GM23338 (cell line): ENCODE data around the gene GAB2. TPM values are rescaled to one million over a fixed set of nuclear protein-coding genes. Genes with fewer than 3 reads are reported as not detected.

ENCODE experiments used
- ATAC-seq: fragments of 200-7000 bp; cut with Tn5 transposase; 3 replicates; pipeline ENCODE4 v1.9.1; 2020
- DNase-seq: peaks from one replicate; pipeline ENCODE4 v3.0.0-alpha.2; 2015; ENCODE audit warnings: low spot score
- H2AFZ ChIP-seq: fragments of 200-600 bp; sonication (generic); 2 replicates; pipeline ENCODE4 v1.8.0; 2016; ENCODE audit warnings: antibody characterized with exemption, mild to moderate bottlenecking, moderate library complexity
- H3F3A ChIP-seq: fragments of 200-600 bp; sonication (generic); replicated peaks from 2 replicates; pipeline ENCODE4 v1.8.0; 2017; ENCODE audit warnings: antibody characterized with exemption, mixed run types, low read depth
- H3K27ac ChIP-seq: fragments of 200-600 bp; sonication (generic); 2 replicates; pipeline ENCODE4 v1.6.1; 2016; ENCODE audit warnings: low read depth
- H3K27me3 ChIP-seq: fragments of 200-600 bp; sonication (generic); 2 replicates; pipeline ENCODE4 v1.8.0; 2016; ENCODE audit warnings: mild to moderate bottlenecking, mixed run types, moderate library complexity; ENCODE audit not compliant: insufficient read depth
- H3K36me3 ChIP-seq: fragments of 200-600 bp; sonication (generic); 2 replicates; pipeline ENCODE4 v1.8.0; 2016; ENCODE audit warnings: mild to moderate bottlenecking; ENCODE audit not compliant: insufficient read depth
- H3K4me1 ChIP-seq: fragments of 200-600 bp; sonication (generic); 2 replicates; pipeline ENCODE4 v1.8.0; 2016; ENCODE audit warnings: mild to moderate bottlenecking, moderate library complexity; ENCODE audit not compliant: insufficient read depth
- H3K4me2 ChIP-seq: fragments of 200-600 bp; sonication (generic); 2 replicates; pipeline ENCODE4 v1.7.1; 2017; ENCODE audit warnings: mixed run types
- H3K4me3 ChIP-seq: fragments of 200-600 bp; sonication (generic); 2 replicates; pipeline ENCODE4 v1.6.1; 2016; ENCODE audit warnings: mixed run types
- H3K79me2 ChIP-seq: fragments of 200-600 bp; sonication (generic); replicated peaks from 2 replicates; pipeline ENCODE4 v1.8.0; 2017; ENCODE audit warnings: mild to moderate bottlenecking; ENCODE audit not compliant: insufficient read depth
- H3K9me2 ChIP-seq: fragments of 200-600 bp; sonication (generic); 2 replicates; pipeline ENCODE4 v1.8.0; 2017; ENCODE audit not compliant: insufficient read depth
- H4K20me1 ChIP-seq: fragments of 200-600 bp; sonication (generic); replicated peaks from 2 replicates; pipeline ENCODE4 v1.8.0; 2017; ENCODE audit warnings: mild to moderate bottlenecking; ENCODE audit not compliant: insufficient read depth
- H3K27ac Mint-ChIP-seq: 2 replicates; pipeline ENCODE4 v1.8.0; 2020; ENCODE audit warnings: inconsistent platforms, mild to moderate bottlenecking, moderate library complexity, mixed read lengths
- H3K27me3 Mint-ChIP-seq: 3 replicates; pipeline ENCODE4 v1.8.0; 2022; ENCODE audit warnings: low read depth, mild to moderate bottlenecking, moderate library complexity, mixed read lengths, inconsistent platforms; ENCODE audit not compliant: insufficient read depth, poor library complexity
- H3K36me3 Mint-ChIP-seq: 3 replicates; pipeline ENCODE4 v1.8.0; 2021; ENCODE audit warnings: low read depth, mild to moderate bottlenecking, inconsistent platforms, moderate library complexity, mixed read lengths
- H3K4me1 Mint-ChIP-seq: 3 replicates; pipeline ENCODE4 v1.8.0; 2020; ENCODE audit warnings: mild to moderate bottlenecking, inconsistent platforms, mixed read lengths
- H3K4me3 Mint-ChIP-seq: 3 replicates; pipeline ENCODE4 v1.8.0; 2021; ENCODE audit warnings: moderate library complexity, mild to moderate bottlenecking, inconsistent platforms, mixed read lengths
- H3K9me3 Mint-ChIP-seq: 3 replicates; pipeline ENCODE4 v1.8.0; 2020; ENCODE audit warnings: moderate library complexity, mild to moderate bottlenecking, inconsistent platforms, mixed read lengths
- CREB1 ChIP-seq: fragments of 250-450 bp; sonication (Bioruptor Pico); IDR thresholded peaks from 2 replicates; pipeline ENCODE4 v1.5.0; 2020; ENCODE audit warnings: low read depth, mild to moderate bottlenecking, moderate library complexity
- EZH2 ChIP-seq: fragments of 200-600 bp; sonication (generic); IDR thresholded peaks from one replicate; pipeline ENCODE4 v1.8.0; 2017; ENCODE audit warnings: antibody characterized with exemption, mild to moderate bottlenecking, low read depth; ENCODE audit not compliant: unreplicated experiment
- EZH2phosphoT487 ChIP-seq: fragments of 200-600 bp; sonication (generic); IDR thresholded peaks from one replicate; pipeline ENCODE4 v1.8.1; 2018; ENCODE audit warnings: antibody characterized with exemption; ENCODE audit not compliant: unreplicated experiment
- JUNB ChIP-seq: IDR thresholded peaks from one replicate; pipeline ENCODE4 v1.6.1; 2016; ENCODE audit warnings: antibody characterized with exemption; ENCODE audit not compliant: unreplicated experiment
- POLR2AphosphoS5 ChIP-seq: IDR thresholded peaks from 2 replicates; pipeline ENCODE4 v1.6.1; 2016; ENCODE audit warnings: antibody characterized with exemption, low read depth
- REST ChIP-seq: IDR thresholded peaks from one replicate; pipeline ENCODE4 v1.6.1; 2018; ENCODE audit warnings: antibody characterized with exemption; ENCODE audit not compliant: unreplicated experiment
- STAT1 ChIP-seq: IDR thresholded peaks from one replicate; pipeline ENCODE4 v1.6.1; 2016; ENCODE audit warnings: antibody characterized with exemption; ENCODE audit not compliant: unreplicated experiment
- ZNF114 ChIP-seq: fragments of 250-450 bp; sonication (Bioruptor Pico); IDR thresholded peaks from 2 replicates; pipeline ENCODE4 v1.5.0; 2020; ENCODE audit warnings: mild to moderate bottlenecking, moderate library complexity
- ZNF331 ChIP-seq: fragments of 250-450 bp; sonication (Bioruptor Pico); IDR thresholded peaks from 2 replicates; pipeline ENCODE4 v1.5.0; 2020; ENCODE audit warnings: low read depth, mild to moderate bottlenecking, moderate library complexity
- polyA plus RNA-seq: library from polyadenylated mRNA; unstranded; fragments of >200 nt; fragmentation: Nextera tagmentation; extraction: Ambion mirVana; gene quantifications from 2 replicates; pipeline ENCODE4 v1.2.1, GENCODE V29; 2016
- total RNA-seq: library from RNA; depleted of rRNA; stranded (reverse); fragments of >200 nt; shearing (Covaris generic); gene quantifications from 2 replicates; pipeline ENCODE4 v1.2.3, GENCODE V29; 2014
- TF ChIP-seq, protein P1 (sequence below): IDR thresholded peaks from 2 replicates; pipeline ENCODE4 v1.6.1; 2016; ENCODE audit warnings: antibody characterized with exemption
- TF ChIP-seq, protein P2 (sequence below), 2 experiments: fragments of 200-600 bp in 1 of 2; sonication (generic) in 1 of 2; conservative IDR thresholded peaks; 2 replicates each; pipeline versions ENCODE4 v1.5.1 to v1.6.1; 2016 to 2017; ENCODE audit warnings: antibody characterized with exemption in 2 of 2, low read depth in 2 of 2, mild to moderate bottlenecking in 2 of 2, moderate library complexity in 1 of 2

The GAB2 gene
- total and polyA plus RNA-seq, 2 experiments from 2014 or later, result 2.0 to 10.8 TPM

GRCh38 chr11:78406568-78407196 lies 10.9 kb downstream of the GAB2 start (continued):
- TF ChIP-seq EZH2 (no peak), REST (no peak), ZNF331 (no peak)
- TF ChIP-seq, protein P1, sequence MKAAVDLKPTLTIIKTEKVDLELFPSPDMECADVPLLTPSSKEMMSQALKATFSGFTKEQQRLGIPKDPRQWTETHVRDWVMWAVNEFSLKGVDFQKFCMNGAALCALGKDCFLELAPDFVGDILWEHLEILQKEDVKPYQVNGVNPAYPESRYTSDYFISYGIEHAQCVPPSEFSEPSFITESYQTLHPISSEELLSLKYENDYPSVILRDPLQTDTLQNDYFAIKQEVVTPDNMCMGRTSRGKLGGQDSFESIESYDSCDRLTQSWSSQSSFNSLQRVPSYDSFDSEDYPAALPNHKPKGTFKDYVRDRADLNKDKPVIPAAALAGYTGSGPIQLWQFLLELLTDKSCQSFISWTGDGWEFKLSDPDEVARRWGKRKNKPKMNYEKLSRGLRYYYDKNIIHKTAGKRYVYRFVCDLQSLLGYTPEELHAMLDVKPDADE, result no peak

- peaks cover 13% of the 10 kb centered on the region for H3K9me3 Mint-ChIP-seq
- H3K4me3 Mint-ChIP-seq, result no peak overlapping the region
- Histone ChIP-seq H3K4me3 (no peak overlapping the region), H3K79me2 (peaks cover 7% of the 10 kb centered on the region; the same call in 1 of the 2 replicates), H3K36me3 (no peaks in the 10 kb centered on the region), H3K4me2 (no peak overlapping the region), H3K4me1 (no peaks in the 10 kb centered on the region), H3K27me3 (no peaks in the 10 kb centered on the region), H3F3A (no peaks in the 10 kb centered on the region), H4K20me1 (no peaks in the 10 kb centered on the region; the same call in 1 of the 2 replicates), H3K27ac (no peak overlapping the region), H3K9me2 (no peaks in the 10 kb centered on the region), H2AFZ (no peak overlapping the region)
- H3K27me3 Mint-ChIP-seq, result peaks cover 9% of the 10 kb centered on the region
- no peak for ATAC-seq
- H3K27ac Mint-ChIP-seq, result no peak overlapping the region
- peaks cover 9% of the 10 kb centered on the region for H3K36me3 Mint-ChIP-seq
- H3K4me1 Mint-ChIP-seq, result peaks cover 4% of the 10 kb centered on the region; the same call in 1 of the 3 replicates
- no peak for DNase-seq
- TF ChIP-seq, protein P2, sequence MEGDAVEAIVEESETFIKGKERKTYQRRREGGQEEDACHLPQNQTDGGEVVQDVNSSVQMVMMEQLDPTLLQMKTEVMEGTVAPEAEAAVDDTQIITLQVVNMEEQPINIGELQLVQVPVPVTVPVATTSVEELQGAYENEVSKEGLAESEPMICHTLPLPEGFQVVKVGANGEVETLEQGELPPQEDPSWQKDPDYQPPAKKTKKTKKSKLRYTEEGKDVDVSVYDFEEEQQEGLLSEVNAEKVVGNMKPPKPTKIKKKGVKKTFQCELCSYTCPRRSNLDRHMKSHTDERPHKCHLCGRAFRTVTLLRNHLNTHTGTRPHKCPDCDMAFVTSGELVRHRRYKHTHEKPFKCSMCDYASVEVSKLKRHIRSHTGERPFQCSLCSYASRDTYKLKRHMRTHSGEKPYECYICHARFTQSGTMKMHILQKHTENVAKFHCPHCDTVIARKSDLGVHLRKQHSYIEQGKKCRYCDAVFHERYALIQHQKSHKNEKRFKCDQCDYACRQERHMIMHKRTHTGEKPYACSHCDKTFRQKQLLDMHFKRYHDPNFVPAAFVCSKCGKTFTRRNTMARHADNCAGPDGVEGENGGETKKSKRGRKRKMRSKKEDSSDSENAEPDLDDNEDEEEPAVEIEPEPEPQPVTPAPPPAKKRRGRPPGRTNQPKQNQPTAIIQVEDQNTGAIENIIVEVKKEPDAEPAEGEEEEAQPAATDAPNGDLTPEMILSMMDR (conservative IDR thresholded peaks at IDR 0.05; ENCODE audit: low read depth in 2 of 2), result no peak
- TF ChIP-seq EZH2phosphoT487, result no peak
- TF ChIP-seq, protein P1, result no peak
- TF ChIP-seq JUNB, result no peak
- TF ChIP-seq ZNF331, result no peak
- TF ChIP-seq ZNF114, result no peak
- no peak for TF ChIP-seq POLR2AphosphoS5
- TF ChIP-seq STAT1, result no peak
- no peak for TF ChIP-seq CREB1
Measured at GRCh38 chr11:78405805-78406204, 11.8 kb downstream of the GAB2 start.
